ENCODE data around the gene TRIP12. TPM values are rescaled to one million over a fixed set of nuclear protein-coding genes. Genes with fewer than 3 reads are reported as not detected.
"Not testable (repeated sequence)": the region's sequence is repeated elsewhere in the genome, so short reads cannot be mapped to it uniquely, and the experiment has no call there.

TRIP12 gene
- total RNA-seq, 1 donor = 78.6 TPM

- DNase-seq (ENCODE audit: low read depth in 2 of 3, low spot score in 2 of 3) = no peak
Observed at GRCh38 chr2:229879191-229879950, 42.4 kb downstream of the TRIP12 start.

GRCh38 chr2:229875549-229875948 lies 46.3 kb downstream of the TRIP12 start:
- no peak for DNase-seq (ENCODE audit: low read depth in 2 of 3, low spot score in 2 of 3)

DNA sequence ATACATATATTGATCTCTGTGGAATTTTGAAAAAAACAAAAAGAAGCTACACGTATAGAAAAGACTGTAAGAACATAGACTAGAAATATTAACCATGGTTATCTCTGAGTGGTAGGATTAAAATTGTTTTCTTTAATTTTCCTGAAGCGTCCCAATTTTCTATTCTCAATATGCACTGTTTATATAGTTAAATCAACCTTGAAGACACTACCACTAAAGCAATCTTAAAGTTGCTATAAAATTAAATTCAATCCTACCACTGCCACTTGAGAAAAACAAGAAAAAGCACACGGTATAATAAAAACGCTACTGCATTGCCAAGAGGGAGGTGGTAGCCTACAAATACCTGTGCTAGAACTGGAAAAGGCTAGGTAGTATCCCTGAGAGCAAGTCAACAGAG lies 47.2 kb downstream of the TRIP12 start:
- DNase-seq (ENCODE audit: low read depth in 2 of 3, low spot score in 2 of 3) = no peak

- DNase-seq (ENCODE audit: low read depth in 2 of 3, low spot score in 2 of 3) = no peak
Observed at GRCh38 chr2:229873123-229873581, 48.7 kb downstream of the TRIP12 start.

DNA sequence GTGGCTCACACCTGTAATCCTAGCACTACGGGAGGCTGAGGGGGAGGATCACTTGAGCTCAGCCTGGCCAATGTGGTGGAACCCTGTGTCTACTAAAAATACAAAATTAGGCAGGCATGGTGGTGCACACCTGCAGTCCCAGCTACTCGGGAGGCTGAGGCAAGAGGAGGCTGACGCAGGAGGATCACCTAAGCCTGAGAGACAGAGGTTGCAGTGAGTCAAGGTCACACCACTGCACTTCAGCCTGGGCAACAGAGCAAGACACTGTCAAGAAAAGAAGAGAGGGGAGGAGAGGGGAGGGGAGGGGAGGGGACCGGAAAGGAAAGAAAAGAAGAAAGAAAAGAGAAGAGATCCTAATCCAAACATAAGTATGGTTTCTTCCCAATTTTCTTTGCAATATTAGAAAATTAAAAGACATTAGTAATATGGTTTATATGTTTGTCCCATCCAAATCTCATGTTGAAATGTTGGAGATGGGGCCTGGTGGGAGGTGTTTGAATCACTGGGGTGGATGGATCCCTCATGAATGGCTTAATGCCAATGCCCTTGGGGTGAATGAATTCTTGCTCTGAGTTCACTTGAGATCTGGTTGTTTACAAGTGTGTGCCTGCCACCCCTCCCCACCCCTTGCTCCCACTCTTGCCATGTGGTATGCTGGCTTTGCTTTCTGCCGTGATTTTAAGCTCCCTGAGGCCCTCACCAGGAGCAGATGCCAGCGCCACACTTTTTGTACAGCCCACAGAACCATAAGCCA lies 50.7 kb downstream of the TRIP12 start:
- no peak for DNase-seq (ENCODE audit: low read depth in 2 of 3, low spot score in 2 of 3)

GRCh38 chr2:229869226-229869625 lies 52.6 kb downstream of the TRIP12 start:
- DNase-seq (ENCODE audit: low read depth in 2 of 3, low spot score in 2 of 3) = no peak

DNA sequence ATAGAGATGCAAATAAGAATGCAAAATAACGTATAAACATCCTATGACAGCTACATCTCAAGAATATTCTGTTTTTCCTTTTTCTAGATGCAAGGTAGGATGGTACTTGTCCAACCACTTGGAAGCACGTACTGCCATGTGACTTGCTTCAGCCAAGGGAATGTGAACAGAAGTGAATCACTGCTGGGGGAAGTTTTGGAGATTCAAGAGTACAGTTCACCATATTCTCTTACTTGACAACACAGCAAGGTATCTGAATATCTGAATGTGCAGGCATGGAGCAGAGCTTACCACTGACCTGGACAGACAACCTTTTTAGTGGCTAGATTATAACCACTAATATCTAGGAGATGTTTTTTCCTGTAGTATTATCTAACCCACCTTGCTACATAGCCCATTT lies 53.0 kb downstream of the TRIP12 start:
- no peak for DNase-seq (ENCODE audit: low read depth in 2 of 3, low spot score in 2 of 3)

DNA sequence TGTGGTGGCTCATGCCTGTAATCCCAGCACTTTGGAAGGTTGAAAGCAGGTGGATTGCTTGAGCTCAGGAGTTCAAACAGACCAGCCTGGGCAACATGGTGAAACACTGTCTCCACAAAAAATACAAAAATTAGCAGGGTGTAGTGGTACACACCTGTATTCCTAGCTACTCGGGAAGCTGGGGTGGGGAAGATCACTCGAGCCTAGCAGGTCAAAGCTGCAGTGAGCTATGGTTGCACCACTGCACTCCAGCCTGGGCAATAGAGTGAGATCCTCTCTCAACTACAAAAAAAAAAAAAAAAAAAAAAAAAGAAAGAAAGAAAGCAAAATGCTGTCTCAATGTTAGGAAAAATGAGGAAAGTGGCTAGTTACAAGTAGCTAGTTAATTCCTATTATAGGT lies 56.8 kb downstream of the TRIP12 start:
- DNase-seq (ENCODE audit: low read depth in 2 of 3, low spot score in 2 of 3) = no peak

DNA sequence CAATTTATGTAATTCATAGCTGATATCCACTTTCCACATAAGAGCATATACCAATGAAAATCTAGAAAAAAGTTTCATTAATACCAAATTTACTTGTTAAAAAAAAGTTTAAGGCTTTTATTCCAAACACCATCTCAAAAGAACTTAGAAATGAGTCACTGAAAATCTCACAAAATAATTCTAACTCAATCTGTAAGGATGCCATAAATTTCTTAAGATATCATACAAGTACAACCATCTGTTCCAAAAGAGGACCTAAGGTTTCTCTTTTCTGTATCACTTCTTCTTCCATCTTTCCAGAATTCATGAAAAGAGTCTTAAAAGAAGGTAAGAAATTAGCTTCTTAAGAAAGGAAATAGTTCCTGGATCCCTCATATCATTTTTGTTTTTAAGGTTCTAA lies 60.4 kb downstream of the TRIP12 start:
- no peak for DNase-seq (ENCODE audit: low read depth in 2 of 3, low spot score in 2 of 3)

GRCh38 chr2:229860334-229860733 lies 61.5 kb downstream of the TRIP12 start:
- no peak for DNase-seq (ENCODE audit: low read depth in 2 of 3, low spot score in 2 of 3)

DNA sequence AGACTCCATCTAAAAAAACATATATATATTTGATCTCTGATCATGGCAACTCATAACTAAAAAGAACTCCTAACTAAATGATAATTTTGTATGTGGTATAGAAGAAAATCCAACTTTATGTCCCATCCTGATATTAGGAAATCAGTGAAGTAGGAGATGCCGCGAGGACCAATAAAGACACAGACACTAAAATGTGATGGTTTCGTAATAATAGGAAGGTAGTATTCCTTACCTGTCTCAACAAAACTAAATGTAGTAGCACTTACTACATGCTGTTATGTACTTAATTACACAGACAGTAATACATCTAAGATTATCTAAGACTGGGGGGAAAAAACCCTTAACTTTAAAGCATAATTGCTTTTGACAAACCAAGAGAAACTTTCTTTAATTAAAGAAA lies 63.5 kb downstream of the TRIP12 start:
- DNase-seq (ENCODE audit: low read depth in 2 of 3, low spot score in 2 of 3) = no peak

- DNase-seq (ENCODE audit: low read depth in 2 of 3, low spot score in 2 of 3) = no peak
Observed at GRCh38 chr2:229857634-229858033, 64.2 kb downstream of the TRIP12 start.

DNA sequence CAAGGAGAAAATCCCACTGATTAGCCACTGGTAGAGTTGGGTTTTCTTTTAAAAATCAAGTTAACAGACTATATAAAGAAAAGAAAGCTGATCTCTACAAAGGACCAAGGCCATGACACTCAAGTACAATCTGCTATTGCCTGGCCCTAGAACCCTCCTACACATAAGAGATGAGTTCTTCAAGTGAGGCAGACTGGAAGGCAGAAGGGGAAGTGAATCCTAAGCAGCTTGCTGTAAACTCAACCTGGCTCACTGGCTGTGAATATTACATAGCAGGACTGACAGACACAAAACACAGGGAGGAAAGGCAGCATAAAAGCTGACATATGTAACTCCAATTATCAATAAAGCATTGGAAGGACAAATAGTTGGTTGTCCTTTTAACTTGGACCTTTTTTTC lies 65.4 kb downstream of the TRIP12 start:
- DNase-seq (ENCODE audit: low read depth in 2 of 3, low spot score in 2 of 3) = peak in 1 of 3 donors; percentile 10

DNA sequence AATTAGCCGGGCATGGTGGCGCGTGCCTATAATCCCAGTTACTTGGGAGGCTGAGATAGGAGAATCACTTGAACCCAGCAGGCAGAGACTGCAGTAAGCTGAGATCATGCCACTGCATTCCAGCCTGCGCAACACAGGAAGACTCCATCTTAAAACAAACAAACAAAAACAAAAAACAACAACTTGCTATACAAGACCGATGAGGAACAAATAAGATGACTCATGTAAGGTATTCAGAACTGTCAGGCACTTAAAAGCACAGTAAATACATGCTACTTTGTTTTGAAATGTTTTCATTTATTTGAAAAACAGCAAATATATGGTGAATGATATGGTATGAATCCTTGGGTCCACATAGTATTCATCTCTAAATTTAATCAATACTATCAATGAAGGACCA lies 66.7 kb downstream of the TRIP12 start:
- no peak for DNase-seq (ENCODE audit: low read depth in 2 of 3, low spot score in 2 of 3)

DNA sequence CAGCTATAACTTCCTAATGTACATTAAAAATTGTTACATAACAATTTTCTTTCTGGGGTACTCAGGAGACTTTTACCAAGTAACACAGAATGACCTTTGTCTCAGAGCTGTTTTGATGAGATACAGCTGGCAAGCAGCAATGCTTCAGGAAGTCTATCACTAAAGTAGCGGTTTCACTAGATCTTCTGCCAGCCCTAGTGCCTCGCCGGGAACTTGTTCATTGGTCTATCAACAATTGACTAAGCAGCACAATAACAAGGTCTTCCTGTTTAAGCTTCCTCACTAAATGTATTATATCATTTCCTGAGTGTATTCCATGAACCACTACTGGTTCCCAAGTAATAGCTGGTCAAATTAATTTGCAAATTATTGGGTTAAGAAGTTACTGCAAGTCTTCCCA lies 69.2 kb downstream of the TRIP12 start:
- DNase-seq (ENCODE audit: low read depth in 2 of 3, low spot score in 2 of 3) = peak in 2 of 3 donors; percentile 26 to 29

- peak in 1 of 3 donors; percentile 21 for DNase-seq (ENCODE audit: low read depth in 2 of 3, low spot score in 2 of 3)
Observed at GRCh38 chr2:229851870-229852269, 69.9 kb downstream of the TRIP12 start.

DNA sequence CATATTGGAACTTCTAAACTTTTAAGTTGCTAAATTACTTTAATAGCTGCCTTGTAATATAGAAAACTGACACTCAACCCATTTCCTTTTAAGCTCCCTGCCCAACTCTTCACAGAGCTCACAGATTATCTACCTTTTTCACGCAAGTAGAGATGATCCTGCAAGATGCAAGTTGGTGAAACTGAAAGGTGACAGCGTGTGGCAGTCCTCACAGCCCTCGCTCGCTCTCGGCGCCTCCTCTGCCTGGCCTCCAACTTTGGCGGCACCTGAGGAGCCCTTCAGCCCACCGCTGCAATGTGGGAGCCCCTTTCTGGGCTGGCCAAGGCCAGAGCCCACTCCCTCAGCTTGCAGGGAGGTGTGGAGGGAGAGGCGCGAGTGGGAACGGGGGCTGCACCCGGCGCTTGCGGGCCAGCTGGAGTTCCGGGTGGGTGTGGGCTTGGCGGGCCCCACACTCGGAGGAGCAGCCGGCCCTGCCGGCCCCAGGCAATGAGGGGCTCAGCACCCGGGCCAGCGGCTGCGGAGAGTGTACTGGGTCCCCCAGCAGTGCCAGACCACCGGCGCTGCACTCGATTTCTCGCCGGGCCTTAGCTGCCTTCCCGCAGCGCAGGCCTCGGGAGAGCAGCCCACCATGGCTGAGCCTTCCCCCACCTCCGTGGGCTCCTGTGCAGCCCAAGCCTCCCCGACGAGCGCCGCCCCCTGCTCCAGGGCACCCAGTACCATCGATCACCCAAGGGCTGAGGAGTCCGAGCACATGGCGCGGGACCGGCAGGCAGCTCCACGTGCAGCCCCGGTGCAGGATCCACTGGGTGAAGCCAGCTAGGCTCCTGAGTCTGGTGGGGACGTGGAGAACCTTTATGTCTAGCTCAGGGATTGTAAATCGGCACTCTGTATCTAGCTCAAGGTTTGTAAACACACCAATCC lies 71.2 kb downstream of the TRIP12 start:
- not testable (repeated sequence) for DNase-seq (ENCODE audit: low read depth in 2 of 3, low spot score in 2 of 3)

DNA sequence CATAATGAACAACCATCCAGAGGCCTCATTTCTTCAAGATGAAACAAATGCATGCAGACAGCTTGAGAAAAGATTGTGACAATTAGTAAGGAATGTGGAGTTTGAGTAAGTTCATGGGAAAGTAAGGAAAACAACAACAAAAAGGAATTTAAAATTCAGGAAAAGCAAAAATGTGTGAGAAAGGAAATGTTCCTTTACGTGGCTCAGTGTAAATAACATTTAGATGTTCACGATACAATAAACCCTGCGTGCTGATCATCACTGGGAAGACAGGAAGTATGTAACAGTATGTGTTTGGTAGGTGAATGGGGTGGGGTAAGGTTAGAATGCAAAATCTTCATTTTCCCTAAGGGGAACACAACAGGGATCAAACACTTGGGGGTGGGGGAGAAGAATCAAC lies 72.7 kb downstream of the TRIP12 start:
- DNase-seq (ENCODE audit: low read depth in 2 of 3, low spot score in 2 of 3) = no peak

DNA sequence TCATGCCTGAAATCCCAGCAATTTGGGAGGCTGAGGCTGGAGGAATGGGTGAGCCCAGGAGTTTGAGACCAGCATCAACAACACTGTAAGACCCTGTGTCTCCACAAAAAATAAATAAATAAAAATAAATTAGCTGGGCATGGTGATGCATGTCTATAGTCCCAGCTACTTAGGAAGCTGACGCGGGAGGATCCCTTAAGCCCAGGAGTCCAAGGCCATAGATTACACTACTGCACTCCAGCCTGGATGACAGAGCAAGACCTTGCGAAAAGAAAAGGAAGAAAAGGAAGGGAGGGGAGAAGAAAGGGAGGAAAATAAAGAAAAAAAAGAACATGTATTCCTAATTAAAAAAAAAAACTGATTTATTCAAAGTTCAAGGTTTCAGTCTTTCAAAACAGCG lies 78.2 kb downstream of the TRIP12 start:
- DNase-seq (ENCODE audit: low read depth in 2 of 3, low spot score in 2 of 3) = no peak

GRCh38 chr2:229838729-229839128 lies 83.1 kb downstream of the TRIP12 start:
- DNase-seq (ENCODE audit: low read depth in 2 of 3, low spot score in 2 of 3) = no peak

GRCh38 chr2:229836847-229837246 lies 85.0 kb downstream of the TRIP12 start:
- DNase-seq (ENCODE audit: low read depth in 2 of 3, low spot score in 2 of 3) = no peak

All from hematopoietic multipotent progenitor cell (in vitro differentiated cells).